Stimulated activated CD4-positive, alpha-beta T cell treated with anti-CD3 and anti-CD28 coated beads, Interleukin-12 subunit alpha, Interleukin-12 subunit beta, amount 100 ng/mL, for 4 hours (primary cell): Measurements from ENCODE around the gene BCL2L12.
"Not testable (repeated sequence)": the region's sequence is repeated elsewhere in the genome, so short reads cannot be mapped to it uniquely, and the experiment has no call there.

Experiments used
- DNase-seq: peaks from one replicate; pipeline ENCODE4 v3.0.0-alpha.2; 2020

Gene BCL2L12

GRCh38 chr19:49718511-49718910 lies 52.8 kb downstream of the BCL2L12 start:
- no peak for DNase-seq

GRCh38 chr19:49718991-49719390 lies 53.3 kb downstream of the BCL2L12 start:
- no peak for DNase-seq

- not testable (repeated sequence) for DNase-seq
These were observed 53.7 kb downstream of the BCL2L12 start for GRCh38 chr19:49719420-49719819.
